Right lobe of liver (tissue), 6 donors: ENCODE measurements around the gene SMARCC1. TPM values are rescaled to one million over a fixed set of nuclear protein-coding genes. Genes with fewer than 3 reads are reported as not detected.
"Not testable (repeated sequence)": the region's sequence is repeated elsewhere in the genome, so short reads cannot be mapped to it uniquely, and the experiment has no call there.

ENCODE experiments used
- ATAC-seq, 4 donors: fragments of 200-7000 bp; cut with Tn5 transposase; one replicate each; pipeline ENCODE4 v1.9.1; 2020; ENCODE audit warnings: mild to moderate bottlenecking in 4 of 4, moderate library complexity in 4 of 4
- DNase-seq, 3 donors: peaks; one replicate each; pipeline ENCODE4 v3.0.0-alpha.2; 2020
- H3K27ac ChIP-seq, 3 donors: fragments of 200-600 bp; one replicate each; pipeline ENCODE4 v1.8.0; 2022
- H3K27me3 ChIP-seq, 2 donors: fragments of 200-600 bp; one replicate each; pipeline ENCODE4 v1.8.0; 2022
- H3K36me3 ChIP-seq, 4 donors: fragments of 200-600 bp; sonication (generic) in 1 of 4; one replicate each; pipeline versions ENCODE4 v1.5.1 to v1.8.0; 2017 to 2022; ENCODE audit warnings: control low read depth in 1 of 4
- H3K4me1 ChIP-seq, 4 donors: fragments of 200-600 bp; sonication (generic) in 1 of 4; one replicate each; pipeline versions ENCODE4 v1.5.1 to v1.8.0; 2017 to 2022; ENCODE audit warnings: control low read depth in 1 of 4
- H3K4me3 ChIP-seq, 3 donors: fragments of 200-600 bp; one replicate each; pipeline ENCODE4 v1.8.0; 2022
- H3K9me3 ChIP-seq, 4 donors: fragments of 200-600 bp; sonication (generic) in 1 of 4; one replicate each; pipeline versions ENCODE4 v1.5.1 to v1.8.0; 2017 to 2022; ENCODE audit warnings: control low read depth in 1 of 4
- POLR2A ChIP-seq: fragments of 450-650 bp; IDR thresholded peaks from one replicate; pipeline ENCODE4 v1.6.1; 2017; ENCODE audit warnings: antibody characterized with exemption, mild to moderate bottlenecking
- WGBS: methylation state at CpG from one replicate; pipeline ENCODE4 v1.1.6; 2018; ENCODE audit warnings: low coverage, low lambda C conversion rate; ENCODE audit not compliant: insufficient coverage; ENCODE audit errors: missing lambda C conversion rate; 5-methylcytosine and 5-hydroxymethylcytosine counted together
- intact Hi-C, 2 donors: fragments of 100-400 bp; cut with DNase I; formaldehyde crosslinking; loops; one replicate each; pipeline versions ENCODE4 v1.11.2 to v1.14.1; 2022
- total RNA-seq, 6 experiments: library from RNA; depleted of rRNA in 2 of 6; stranded (reverse); fragments of >200 nt in 2 of 6; fragmentation: NEBNext Ultra II Directional in 3 of 6; extraction: Animal tissue kit (Norgen Biotek cat#: 25700) in 3 of 6; gene quantifications; one replicate each; pipeline versions ENCODE4 v1.1.0 to v1.2.4, GENCODE V29; 2016 to 2023
- TF ChIP-seq, protein P1 (sequence below), 4 donors: fragments of 200-600 bp in 3 of 4; fragments of 450-650 bp in 1 of 4; IDR thresholded peaks; one replicate each; pipeline versions ENCODE4 v1.5.1 to v1.8.0; 2016 to 2022; ENCODE audit warnings: antibody characterized with exemption in 4 of 4, mild to moderate bottlenecking in 2 of 4
- donor health status: DM: no; HTN: yes; CAD: no.
- donor health status: DM: no; HTN: no; CAD: no.
- donor health status: DM: no; HTN: no; CAD: no.
- donor health status: DM: no; HTN: yes; CAD: no.
- donor health status: DM: no; HTN: yes; CAD: no.

Gene SMARCC1
- total RNA-seq, 6 experiments from 2014 or later, result 15.6 to 32.0 (median 24.1) TPM

DNA sequence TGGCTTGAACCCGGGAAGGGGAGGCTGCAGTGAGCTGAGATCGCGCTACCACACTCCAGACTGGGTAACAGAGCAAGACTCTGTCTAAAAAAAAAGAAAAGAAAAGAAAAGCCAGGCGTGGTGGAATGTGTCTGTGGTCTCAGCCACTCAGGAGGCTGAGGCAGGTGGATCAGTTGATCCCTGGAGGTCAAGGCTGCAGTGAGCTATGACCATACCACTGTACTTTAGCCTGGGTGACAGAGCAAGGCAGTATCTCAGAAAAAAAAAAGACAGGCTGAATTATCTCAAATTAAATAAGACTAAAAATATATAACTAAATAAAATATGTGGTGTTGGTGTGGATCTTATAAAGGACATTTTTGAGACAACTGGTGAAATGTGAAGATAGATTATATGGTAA, 20.6 kb downstream of the SMARCC1 start:
- DNase-seq (no peak), ATAC-seq (peak; percentile 31 to 53 (median 46))
- Histone ChIP-seq H3K27ac (peak overlapping the region in 1 of 3 donors; percentile 57), H3K4me1 (peaks cover 0 to 36% (median 2%) of the 10 kb centered on the region in 4 donors), H3K4me3 (no peak overlapping the region), H3K9me3 (no peaks in the 10 kb centered on the region), H3K27me3 (no peaks in the 10 kb centered on the region), H3K36me3 (no peaks in the 10 kb centered on the region)
- TF ChIP-seq, protein P1, sequence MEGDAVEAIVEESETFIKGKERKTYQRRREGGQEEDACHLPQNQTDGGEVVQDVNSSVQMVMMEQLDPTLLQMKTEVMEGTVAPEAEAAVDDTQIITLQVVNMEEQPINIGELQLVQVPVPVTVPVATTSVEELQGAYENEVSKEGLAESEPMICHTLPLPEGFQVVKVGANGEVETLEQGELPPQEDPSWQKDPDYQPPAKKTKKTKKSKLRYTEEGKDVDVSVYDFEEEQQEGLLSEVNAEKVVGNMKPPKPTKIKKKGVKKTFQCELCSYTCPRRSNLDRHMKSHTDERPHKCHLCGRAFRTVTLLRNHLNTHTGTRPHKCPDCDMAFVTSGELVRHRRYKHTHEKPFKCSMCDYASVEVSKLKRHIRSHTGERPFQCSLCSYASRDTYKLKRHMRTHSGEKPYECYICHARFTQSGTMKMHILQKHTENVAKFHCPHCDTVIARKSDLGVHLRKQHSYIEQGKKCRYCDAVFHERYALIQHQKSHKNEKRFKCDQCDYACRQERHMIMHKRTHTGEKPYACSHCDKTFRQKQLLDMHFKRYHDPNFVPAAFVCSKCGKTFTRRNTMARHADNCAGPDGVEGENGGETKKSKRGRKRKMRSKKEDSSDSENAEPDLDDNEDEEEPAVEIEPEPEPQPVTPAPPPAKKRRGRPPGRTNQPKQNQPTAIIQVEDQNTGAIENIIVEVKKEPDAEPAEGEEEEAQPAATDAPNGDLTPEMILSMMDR (IDR thresholded peaks at IDR 0.05), result no peak
- TF ChIP-seq POLR2A, result no peak
- 95% methylated on average over 3 of the region's 4 CpGs for WGBS
- intact Hi-C loops, result no loop called here

DNA sequence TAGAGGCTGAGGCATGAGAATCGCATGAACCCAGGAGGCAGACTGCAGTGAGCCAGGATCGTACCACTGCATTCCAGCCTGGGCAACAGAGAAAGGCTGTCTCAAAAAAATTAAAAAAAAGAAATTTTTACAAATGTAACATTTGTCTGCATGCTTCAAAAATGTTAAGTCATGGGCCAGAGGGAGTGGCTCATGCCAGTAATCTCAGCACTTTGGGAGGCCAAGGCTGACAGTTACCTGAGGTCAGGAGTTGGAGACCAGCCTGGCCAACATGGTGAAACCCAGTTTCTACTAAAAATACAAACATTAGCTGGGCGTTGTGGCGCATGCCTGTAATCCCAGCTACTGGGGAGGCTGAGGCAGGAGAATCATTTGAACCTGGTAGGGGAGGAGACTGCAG, 21.5 kb downstream of the SMARCC1 start:
- H3K4me3 ChIP-seq, intact Hi-C loops, H3K36me3 ChIP-seq, H3K9me3 ChIP-seq, H3K27me3 ChIP-seq: not testable (repeated sequence)
- DNase-seq (peak in 1 of 3 donors; percentile 67), ATAC-seq (peak; percentile 47 to 66 (median 52))
- Histone ChIP-seq H3K4me1 (peaks cover 0 to 36% (median 2%) of the 10 kb centered on the region in 4 donors), H3K27ac (peak overlapping the region in 1 of 3 donors; percentile 57)
- no CpG with 5 or more reads among the region's 4 CpGs for WGBS

DNA sequence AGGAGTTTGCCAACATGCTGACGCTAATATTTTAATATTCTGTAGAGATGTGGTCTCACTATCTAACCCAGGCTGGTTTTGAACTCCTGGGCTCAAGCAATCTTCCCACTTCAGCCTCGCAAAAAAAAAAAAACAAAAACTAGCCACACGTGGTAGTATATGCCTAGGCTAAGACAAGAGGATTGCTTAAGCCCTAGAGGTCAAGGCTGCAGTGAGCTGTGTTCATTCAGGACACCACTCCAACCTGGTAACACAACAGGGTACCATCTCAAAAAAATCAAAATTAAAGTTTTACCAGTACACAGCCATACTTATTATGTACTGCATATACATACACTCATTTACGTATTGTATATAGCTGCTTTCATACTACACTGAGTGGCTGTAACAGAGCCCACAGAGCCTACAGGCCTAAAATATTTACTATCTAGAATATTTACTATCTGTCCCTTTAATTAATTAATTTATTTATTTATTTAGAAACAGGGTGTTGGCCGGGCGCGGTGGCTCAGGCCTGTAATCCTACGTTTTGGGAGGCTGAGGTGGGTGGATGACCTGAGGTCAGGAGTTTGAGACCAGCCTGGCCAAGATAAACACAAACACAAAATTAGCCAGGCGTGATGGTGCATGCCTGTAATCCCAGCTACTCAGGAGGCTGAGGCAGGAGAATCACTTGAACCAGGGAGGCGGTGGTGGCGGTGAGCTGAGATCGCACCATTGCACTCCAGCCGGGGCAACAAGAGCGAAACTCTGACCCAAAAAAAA, 23.2 kb downstream of the SMARCC1 start:
- H3K36me3 ChIP-seq, result no peaks in the 10 kb centered on the region
- H3K4me1 ChIP-seq, result peaks cover 0 to 41% (median 2%) of the 10 kb centered on the region in 4 donors
- H3K27me3 ChIP-seq, result no peaks in the 10 kb centered on the region
- DNase-seq (peak; percentile 29 to 60 (median 56)), ATAC-seq (peak; percentile 68 to 80 (median 78))
- H3K4me3 ChIP-seq, result no peak overlapping the region
- no peaks in the 10 kb centered on the region for H3K9me3 ChIP-seq
- intact Hi-C loops, result no loop called here
- WGBS, result 48% methylated on average over 11 of the region's 14 CpGs
- TF ChIP-seq, protein P1 (IDR thresholded peaks at IDR 0.05), result no peak
- no peak for TF ChIP-seq POLR2A
- H3K27ac ChIP-seq, result peak overlapping the region in 1 of 3 donors; percentile 32

DNA sequence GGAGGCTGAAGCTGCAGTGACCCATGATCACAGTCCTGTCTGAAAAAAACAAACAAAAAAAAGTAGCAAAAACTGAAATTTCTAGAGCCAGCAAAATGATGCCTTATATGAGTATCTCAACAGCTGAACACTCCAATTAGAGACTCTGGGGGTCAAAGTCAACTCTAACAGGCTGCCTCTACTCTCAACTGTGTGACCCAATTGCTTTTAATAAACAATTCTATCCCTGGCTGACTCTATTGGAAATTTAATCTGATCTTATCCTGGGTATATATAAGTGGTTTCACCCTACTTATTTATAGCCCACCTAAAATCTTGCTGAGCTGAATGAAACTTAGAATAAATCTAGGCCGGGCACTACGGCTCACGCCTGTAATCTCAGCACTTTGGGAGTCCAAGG, 29.0 kb downstream of the SMARCC1 start:
- Histone ChIP-seq H3K36me3 (no peaks in the 10 kb centered on the region), H3K27ac (no peak overlapping the region), H3K27me3 (no peaks in the 10 kb centered on the region), H3K4me3 (no peak overlapping the region), H3K4me1 (peaks cover 0 to 11% (median 0%) of the 10 kb centered on the region in 4 donors), H3K9me3 (no peaks in the 10 kb centered on the region)
- TF ChIP-seq, protein P1 (IDR thresholded peaks at IDR 0.05), result no peak
- TF ChIP-seq POLR2A, result no peak
- intact Hi-C loops, result no loop called here
- DNase-seq (no peak), ATAC-seq (peak in 2 of 4 donors; percentile 34 to 57)
- 97% methylated on average over 3 of the region's 3 CpGs for whole genome bisulfite sequencing

DNA sequence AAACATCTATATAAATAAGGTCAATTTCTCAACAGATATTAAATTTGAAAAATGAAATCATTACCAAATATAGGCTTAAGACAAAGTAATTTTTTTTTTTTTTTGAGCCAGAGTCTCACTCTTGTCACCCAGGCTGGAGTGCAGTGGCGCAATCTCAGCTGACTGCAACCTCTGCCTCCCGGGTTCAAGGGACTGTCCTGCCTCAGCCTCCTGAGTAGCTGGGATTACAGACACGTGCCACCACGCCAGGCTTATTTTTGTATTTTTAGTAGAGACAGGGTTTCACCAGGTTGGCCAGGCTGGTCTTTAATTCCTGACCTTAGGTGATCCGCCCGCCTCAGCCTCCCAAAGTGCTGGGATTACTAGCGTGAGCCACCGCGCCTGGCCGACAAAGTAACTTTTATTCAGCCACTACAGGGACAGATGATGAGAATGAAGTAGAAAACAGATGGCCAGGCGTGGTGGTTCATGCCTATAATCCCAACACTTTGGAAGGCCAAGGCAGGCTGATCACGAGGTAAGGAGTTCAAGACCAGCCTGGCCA, 30.8 kb downstream of the SMARCC1 start:
- peaks cover 0 to 11% (median 0%) of the 10 kb centered on the region in 4 donors for H3K4me1 ChIP-seq
- H3K27me3 ChIP-seq, H3K4me3 ChIP-seq, H3K9me3 ChIP-seq, intact Hi-C loops, H3K36me3 ChIP-seq: not testable (repeated sequence)
- 78% methylated on average over 10 of the region's 12 CpGs for WGBS
- peak overlapping the region in 1 of 3 donors; percentile 19 for H3K27ac ChIP-seq
- DNase-seq (peak in 1 of 3 donors; percentile 61), ATAC-seq (peak in 1 of 4 donors; percentile 36)
